CD8-positive, alpha-beta memory T cell (primary cell): ENCODE measurements around the gene DNAAF3. TPM values are rescaled to one million over a fixed set of nuclear protein-coding genes. Genes with fewer than 3 reads are reported as not detected.

Experiments
- CTCF ChIA-PET: fragments of 350-600 bp; sonication (Branson Sonifier 250); formaldehyde crosslinking; loops from one replicate; lab custom pipeline; 2021; ENCODE audit warnings: antibody characterized with exemption; lab: Charles Lee
- POLR2A ChIA-PET: fragments of 350-600 bp; sonication (Branson Sonifier 250); formaldehyde crosslinking; loops from one replicate; lab custom pipeline; 2021; ENCODE audit warnings: antibody characterized with exemption; lab: Charles Lee
- DNase-seq, 5 donors: peaks; one replicate each; pipeline versions ENCODE4 v3.0.0 to v3.0.0-alpha.2; 2020 to 2022; ENCODE audit warnings: mixed read lengths in 1 of 5
- H3K27ac ChIP-seq: one replicate; pipeline ENCODE4 v1.7.0; 2013; ENCODE audit warnings: low read depth, mild to moderate bottlenecking, low read length, moderate library complexity
- H3K27me3 ChIP-seq: 2 replicates; pipeline ENCODE4 v1.7.0; 2013; ENCODE audit warnings: low read length, mild to moderate bottlenecking; ENCODE audit not compliant: insufficient read depth, poor library complexity, severe bottlenecking
- H3K36me3 ChIP-seq: 2 replicates; pipeline ENCODE4 v1.7.0; 2013; ENCODE audit warnings: mild to moderate bottlenecking, low read length, moderate library complexity; ENCODE audit not compliant: insufficient read depth
- H3K4me1 ChIP-seq: 2 replicates; pipeline ENCODE4 v1.7.0; 2013; ENCODE audit warnings: mild to moderate bottlenecking, low read length, moderate library complexity; ENCODE audit not compliant: insufficient read depth
- H3K4me3 ChIP-seq: 2 replicates; pipeline ENCODE4 v1.7.0; 2013; ENCODE audit warnings: mild to moderate bottlenecking, low read length
- H3K9me3 ChIP-seq: 2 replicates; pipeline ENCODE4 v1.7.0; 2013; ENCODE audit warnings: mild to moderate bottlenecking, low read length
- H3K27ac Mint-ChIP-seq, 8 donors: one replicate each; pipeline ENCODE4 v1.8.0; 2020 to 2021; ENCODE audit warnings: mixed read lengths in 8 of 8, mild to moderate bottlenecking in 6 of 8, inconsistent platforms in 3 of 8, moderate library complexity in 3 of 8
- H3K27me3 Mint-ChIP-seq, 2 donors: one replicate each; pipeline ENCODE4 v1.8.0; 2020 to 2021; ENCODE audit warnings: mixed read lengths in 2 of 2, mild to moderate bottlenecking in 1 of 2, moderate library complexity in 1 of 2
- H3K36me3 Mint-ChIP-seq, 3 donors: one replicate each; pipeline ENCODE4 v1.8.0; 2020 to 2021; ENCODE audit warnings: mixed read lengths in 3 of 3, inconsistent platforms in 1 of 3, mild to moderate bottlenecking in 1 of 3
- H3K4me1 Mint-ChIP-seq, 3 donors: one replicate each; pipeline ENCODE4 v1.8.0; 2020 to 2021; ENCODE audit warnings: mixed read lengths in 3 of 3, inconsistent platforms in 1 of 3, mild to moderate bottlenecking in 1 of 3
- H3K4me3 Mint-ChIP-seq, 7 donors: one replicate each; pipeline ENCODE4 v1.8.0; 2020 to 2021; ENCODE audit warnings: mixed read lengths in 7 of 7, mild to moderate bottlenecking in 6 of 7, moderate library complexity in 4 of 7, inconsistent platforms in 2 of 7
- H3K9me3 Mint-ChIP-seq, 5 donors: one replicate each; pipeline ENCODE4 v1.8.0; 2020 to 2022; ENCODE audit warnings: mixed read lengths in 5 of 5, mild to moderate bottlenecking in 3 of 5, moderate library complexity in 2 of 5, inconsistent platforms in 1 of 5
- polyA plus RNA-seq: library from polyadenylated mRNA; unstranded; fragments of 300-500 nt; fragmentation: Illumina TruSeq; gene quantifications from one replicate; pipeline ENCODE4 v1.2.3, GENCODE V29; 2021
- total RNA-seq, 2 experiments: library from RNA; stranded (reverse); gene quantifications; one replicate each; pipeline ENCODE4 v1.2.3, GENCODE V29; 2021

Gene DNAAF3
- total and polyA plus RNA-seq, 3 experiments from 2014 or later: 0.27 TPM; not detected in 2

GRCh38 chr19:55161571-55162322, 4.7 kb downstream of the DNAAF3 start:
- CTCF ChIA-PET: interaction anchor here (1.6 to 2.1 kb wide), 2 partner anchors 21 to 342 kb away, joined by 3 to 11 read pairs; no protein-coding TSS in a partner anchor
- H3K27ac ChIP-seq: no peak overlapping the region
- H3K36me3 ChIP-seq: no peaks in the 10 kb centered on the region
- DNase-seq: no peak
- Mint-ChIP-seq H3K4me1 (peaks cover 7 to 12% (median 11%) of the 10 kb centered on the region in 3 donors), H3K9me3 (peaks cover 0 to 4% (median 2%) of the 10 kb centered on the region in 5 donors), H3K27me3 (peaks cover 53 to 66% of the 10 kb centered on the region in 2 donors), H3K36me3 (peaks cover 0 to under 1% (median 0%) of the 10 kb centered on the region in 3 donors), H3K4me3 (no peak overlapping the region), H3K27ac (no peak overlapping the region)
- H3K4me3 ChIP-seq: no peak overlapping the region
- H3K27me3 ChIP-seq: peaks cover 15% of the 10 kb centered on the region
- peaks cover 9% of the 10 kb centered on the region for H3K4me1 ChIP-seq
- H3K9me3 ChIP-seq: no peaks in the 10 kb centered on the region
- POLR2A ChIA-PET: no interaction called here

- H3K27ac Mint-ChIP-seq: no peak overlapping the region
- H3K36me3 Mint-ChIP-seq: no peaks in the 10 kb centered on the region
- Histone ChIP-seq H3K9me3 (no peaks in the 10 kb centered on the region), H3K4me3 (no peak overlapping the region), H3K27ac (no peak overlapping the region), H3K36me3 (no peaks in the 10 kb centered on the region), H3K27me3 (peaks cover 11% of the 10 kb centered on the region), H3K4me1 (peaks cover 7% of the 10 kb centered on the region)
- peak overlapping the region in 1 of 7 donors; percentile 3 for H3K4me3 Mint-ChIP-seq
- peaks cover 0 to 4% (median 0%) of the 10 kb centered on the region in 5 donors for H3K9me3 Mint-ChIP-seq
- H3K27me3 Mint-ChIP-seq: peaks cover 50 to 63% of the 10 kb centered on the region in 2 donors
- ChIA-PET CTCF (interaction anchor here (1.0 to 2.1 kb wide), 4 partner anchors 13 to 343 kb away, joined by 3 to 11 read pairs (median 4); no protein-coding TSS in a partner anchor), POLR2A (no interaction called here)
- peaks cover 6 to 9% (median 7%) of the 10 kb centered on the region in 3 donors for H3K4me1 Mint-ChIP-seq
- DNase-seq: no peak
Observed at GRCh38 chr19:55160986-55161365, 5.4 kb downstream of the DNAAF3 start.

- H3K4me3 Mint-ChIP-seq: peak overlapping the region in 2 of 7 donors; percentile 15 to 70
- POLR2A ChIA-PET: no interaction called here
- H3K36me3 Mint-ChIP-seq: no peaks in the 10 kb centered on the region
- no peaks in the 10 kb centered on the region for H3K36me3 ChIP-seq
- H3K9me3 Mint-ChIP-seq: peaks cover 0 to 4% (median 0%) of the 10 kb centered on the region in 5 donors
- peaks cover 5% of the 10 kb centered on the region for H3K4me1 ChIP-seq
- peaks cover 47 to 57% of the 10 kb centered on the region in 2 donors for H3K27me3 Mint-ChIP-seq
- peaks cover 6% of the 10 kb centered on the region for H3K27me3 ChIP-seq
- peak overlapping the region; percentile 1 for H3K27ac ChIP-seq
- no peak overlapping the region for H3K4me3 ChIP-seq
- peak; percentile 79 to 87 (median 80) for DNase-seq
- no peaks in the 10 kb centered on the region for H3K9me3 ChIP-seq
- peak overlapping the region in 2 of 8 donors; percentile 29 to 43 for H3K27ac Mint-ChIP-seq
- CTCF ChIA-PET: interaction anchor here (1.0 to 2.1 kb wide), 4 partner anchors 13 to 344 kb away, joined by 3 to 11 read pairs (median 4); no protein-coding TSS in a partner anchor
- peaks cover 5 to 6% (median 5%) of the 10 kb centered on the region in 3 donors for H3K4me1 Mint-ChIP-seq
Observed at GRCh38 chr19:55160128-55160985, 6.1 kb downstream of the DNAAF3 start.

GRCh38 chr19:55158848-55159749, 7.3 kb downstream of the DNAAF3 start:
- H3K9me3 ChIP-seq: no peaks in the 10 kb centered on the region
- H3K4me1 ChIP-seq: peaks cover 5% of the 10 kb centered on the region
- H3K36me3 ChIP-seq: no peaks in the 10 kb centered on the region
- H3K4me3 ChIP-seq: no peak overlapping the region
- peaks cover 5% of the 10 kb centered on the region for H3K27me3 ChIP-seq
- Mint-ChIP-seq H3K9me3 (peaks cover 0 to 4% (median 0%) of the 10 kb centered on the region in 5 donors), H3K27me3 (peaks cover 42 to 51% of the 10 kb centered on the region in 2 donors), H3K4me1 (peaks cover 10 to 11% (median 11%) of the 10 kb centered on the region in 3 donors), H3K27ac (peak overlapping the region in 1 of 8 donors; percentile 77), H3K36me3 (no peaks in the 10 kb centered on the region), H3K4me3 (no peak overlapping the region)
- no peak for DNase-seq
- ChIA-PET POLR2A (interaction anchor here (0.5 kb wide), 1 partner anchor 110 kb away, joined by 3 read pairs; no protein-coding TSS in a partner anchor), CTCF (interaction anchor here (1.8 to 2.1 kb wide), 2 partner anchors 18 to 71 kb away, joined by 6 to 11 read pairs; no protein-coding TSS in a partner anchor)
- H3K27ac ChIP-seq: peak overlapping the region; percentile 44

GRCh38 chr19:55158423-55158822, 8.0 kb downstream of the DNAAF3 start:
- Histone ChIP-seq H3K4me3 (no peak overlapping the region), H3K27ac (peak overlapping the region; percentile 16), H3K36me3 (no peaks in the 10 kb centered on the region), H3K4me1 (peaks cover 11% of the 10 kb centered on the region), H3K27me3 (peaks cover 5% of the 10 kb centered on the region), H3K9me3 (no peaks in the 10 kb centered on the region)
- CTCF ChIA-PET: no interaction called here
- Mint-ChIP-seq H3K4me3 (no peak overlapping the region), H3K4me1 (peaks cover 16% of the 10 kb centered on the region in 3 donors), H3K9me3 (peaks cover 0 to 6% (median 3%) of the 10 kb centered on the region in 5 donors), H3K36me3 (no peaks in the 10 kb centered on the region), H3K27me3 (peaks cover 37 to 44% of the 10 kb centered on the region in 2 donors), H3K27ac (peak overlapping the region in 1 of 8 donors; percentile 77)
- no peak for DNase-seq
- POLR2A ChIA-PET: no interaction called here

- Mint-ChIP-seq H3K4me1 (peaks cover 17 to 22% (median 20%) of the 10 kb centered on the region in 3 donors), H3K4me3 (peak within 1 kb of the TSS in 2 of 7 donors; percentile 25 to 63), H3K27me3 (peaks cover 32 to 37% of the 10 kb centered on the region in 2 donors), H3K36me3 (no peaks in the 10 kb centered on the region), H3K9me3 (peaks cover 0 to 6% (median 3%) of the 10 kb centered on the region in 5 donors), H3K27ac (peak within 1 kb of the TSS in 1 of 8 donors; percentile 77)
- no peak for DNase-seq
- peaks cover under 1% of the 10 kb centered on the region for H3K9me3 ChIP-seq
- no peak within 1 kb of the TSS for H3K4me3 ChIP-seq
- ChIA-PET POLR2A (no interaction called here), CTCF (interaction anchor here (1.0 kb wide), 1 partner anchor 347 kb away, joined by 3 read pairs; no protein-coding TSS in a partner anchor)
- H3K4me1 ChIP-seq: peaks cover 18% of the 10 kb centered on the region
- peak within 1 kb of the TSS; percentile 47 for H3K27ac ChIP-seq
- H3K36me3 ChIP-seq: no peaks in the 10 kb centered on the region
- H3K27me3 ChIP-seq: peaks cover 5% of the 10 kb centered on the region
Observed at GRCh38 chr19:55157064-55157908, 9.1 kb downstream of the DNAAF3 start, which contains the start of gene TNNI3. TNNI3 (minus strand) TSS chr19:55157732; CDS start chr19:55157589, 143 bp downstream.
